ENCODE measurements around the gene ZDBF2.
"Not testable (repeated sequence)": the region's sequence is repeated elsewhere in the genome, so short reads cannot be mapped to it uniquely, and the experiment has no call there.

ZDBF2 gene

GRCh38 chr2:206259376-206260187 is 14.9 kb upstream of the ZDBF2 start:
- no peak for DNase-seq

- DNase-seq = peak; percentile 43
Observed at GRCh38 chr2:206260188-206261012, 14.1 kb upstream of the ZDBF2 start.

- DNase-seq = no peak
Observed at GRCh38 chr2:206263959-206264603, 10.4 kb upstream of the ZDBF2 start.

DNA sequence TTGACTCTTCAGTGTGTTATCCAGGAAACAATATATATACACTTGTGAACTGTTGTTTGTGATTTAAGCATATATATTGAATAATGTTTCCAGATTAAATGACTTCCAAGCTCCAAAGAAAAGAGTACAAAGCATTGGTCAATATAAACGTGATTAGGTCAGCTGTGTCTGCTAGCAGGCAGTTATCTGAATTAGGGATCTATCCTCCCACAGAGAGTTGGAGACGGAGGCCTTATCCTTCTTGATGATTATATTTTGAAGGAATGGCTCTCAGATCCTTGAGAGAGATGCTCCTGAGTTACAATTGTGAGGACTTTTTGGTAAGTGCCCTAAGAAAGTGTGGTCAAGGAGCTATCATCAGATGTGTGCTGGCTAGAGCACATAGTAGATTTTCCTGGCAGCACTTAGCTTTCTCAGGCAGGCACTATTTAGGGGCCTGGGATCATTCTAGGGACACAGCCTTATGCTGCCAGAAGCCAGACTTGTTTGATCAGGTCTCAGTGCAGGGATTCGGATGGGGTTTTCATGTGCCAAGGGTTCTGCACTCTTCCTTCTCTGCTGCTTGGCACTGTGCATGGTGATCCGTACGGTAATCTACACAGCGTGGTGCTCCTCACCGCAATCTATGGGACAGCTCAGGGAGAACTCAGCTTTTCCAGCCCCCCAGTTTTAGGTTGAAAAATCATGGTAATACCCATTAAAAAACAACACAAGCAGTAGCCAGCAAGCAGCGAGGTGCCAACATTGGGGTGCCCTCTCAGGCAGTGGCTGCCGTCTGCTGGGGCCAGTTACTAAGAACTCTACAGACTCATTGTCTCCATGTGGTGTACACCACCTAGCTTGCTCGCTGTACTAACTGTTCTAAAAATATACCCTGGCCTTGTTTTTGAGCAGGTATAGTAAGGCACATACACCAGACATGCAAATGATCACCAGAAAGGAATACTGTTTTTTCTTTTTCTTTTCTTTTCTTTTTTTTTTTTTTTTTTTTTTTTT is 8.0 kb upstream of the ZDBF2 start:
- no peak for DNase-seq

- no peak for DNase-seq
Observed at GRCh38 chr2:206267567-206267966, 6.9 kb upstream of the ZDBF2 start.

GRCh38 chr2:206271065-206271464 is 3.4 kb upstream of the ZDBF2 start:
- no peak for DNase-seq

DNA sequence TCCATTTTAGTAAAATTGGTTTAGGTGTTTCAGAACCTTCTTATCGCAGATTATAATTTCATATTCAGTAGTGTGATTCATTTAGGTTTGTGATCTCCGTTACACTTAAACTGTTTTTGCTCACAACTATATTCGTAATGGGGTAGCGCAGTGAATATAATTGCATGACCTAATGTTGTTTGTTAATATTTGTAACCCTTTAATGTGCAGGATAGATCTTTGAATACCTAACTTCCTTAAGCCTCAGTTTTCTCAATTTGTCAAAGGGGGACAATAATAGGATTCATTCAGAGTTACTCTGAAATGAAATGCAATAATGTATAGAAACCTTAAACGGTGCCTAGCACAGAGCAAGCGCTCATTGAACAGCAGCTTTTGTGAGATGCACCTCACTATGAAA is 558 bp upstream of the ZDBF2 start:
- DNase-seq = no peak

- DNase-seq = peak; percentile 67
Observed at GRCh38 chr2:206275312-206276055, 1.0 kb downstream of the ZDBF2 start.

- no peak for DNase-seq
Observed at GRCh38 chr2:206276169-206276942, 1.9 kb downstream of the ZDBF2 start.

DNA sequence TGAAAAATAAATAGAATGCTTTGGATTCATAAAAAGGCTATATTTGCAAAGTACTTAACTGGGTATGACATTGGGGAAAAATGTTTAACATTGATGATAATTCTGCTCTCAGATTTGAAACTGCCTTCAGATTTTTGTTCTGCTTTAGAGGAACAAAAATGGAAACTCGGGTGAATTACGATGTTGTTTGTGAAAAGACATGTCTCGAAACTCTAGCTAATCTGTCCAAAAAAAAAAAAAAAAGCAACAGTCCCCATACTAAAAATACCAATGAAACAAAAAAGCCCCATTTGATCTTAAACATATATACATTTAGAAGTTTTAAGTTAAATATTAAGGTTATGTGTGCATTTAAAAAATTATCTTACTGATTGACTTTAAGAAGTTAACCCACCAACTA is 3.0 kb downstream of the ZDBF2 start:
- no peak for DNase-seq

DNA sequence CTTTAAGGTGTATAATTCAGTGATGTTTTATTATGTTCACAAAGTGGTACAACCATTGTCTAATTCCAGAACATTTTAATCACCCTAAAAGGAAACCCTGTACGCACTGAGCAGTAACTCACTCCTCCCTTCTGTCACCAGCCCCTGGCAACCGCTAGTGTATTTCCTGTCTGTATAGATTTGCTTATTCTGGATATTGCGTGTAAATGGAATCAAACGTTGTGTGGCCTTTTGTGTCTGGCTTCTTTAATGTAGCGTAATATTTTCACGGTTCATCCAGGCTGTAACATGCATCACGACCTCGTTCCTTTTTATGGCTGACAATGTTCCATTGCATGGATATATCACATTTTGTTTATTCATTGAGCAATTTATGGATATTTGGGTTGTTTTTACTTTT is 8.3 kb downstream of the ZDBF2 start:
- no peak for DNase-seq

DNA sequence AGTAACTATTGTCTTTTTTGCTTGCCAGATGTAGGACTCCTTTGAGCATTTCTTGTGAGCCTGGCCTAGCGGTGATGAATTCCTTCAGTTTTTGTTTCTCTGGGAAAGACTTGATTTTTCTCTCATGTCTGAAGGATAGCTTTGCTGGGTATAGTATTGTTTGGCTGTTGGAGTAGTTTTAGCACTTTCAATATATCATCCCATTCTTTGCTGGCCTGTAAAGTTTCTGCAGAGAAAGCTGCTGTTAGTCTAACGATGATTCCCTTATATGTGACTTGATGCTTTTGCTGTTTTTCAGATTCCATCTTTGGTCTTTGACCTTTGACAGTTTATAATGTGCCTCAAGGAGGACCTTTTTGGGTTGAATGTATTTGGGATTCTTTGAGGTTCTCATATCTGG is 12.7 kb downstream of the ZDBF2 start:
- no peak for DNase-seq

DNA sequence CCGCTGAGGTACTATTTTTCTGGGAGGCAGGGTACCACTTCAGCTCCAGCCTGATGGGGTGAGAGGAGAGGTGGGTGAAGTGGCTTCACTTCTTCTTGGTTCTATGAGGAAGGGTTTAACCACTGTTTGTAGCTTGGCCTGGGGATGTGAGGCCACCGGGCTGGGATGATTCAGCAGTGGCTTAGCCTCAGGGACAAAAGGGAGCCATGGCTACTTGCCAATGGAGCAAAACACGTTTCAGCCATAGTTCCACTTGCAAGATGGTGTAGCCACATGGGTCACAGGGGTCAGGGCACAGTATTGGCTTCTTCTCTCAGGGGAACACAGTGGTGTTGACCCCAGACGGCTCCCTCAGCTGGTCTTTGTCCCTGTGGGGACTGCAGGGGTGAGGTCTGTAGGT is 14.9 kb downstream of the ZDBF2 start:
- no peak for DNase-seq

GRCh38 chr2:206296128-206296527 is 21.7 kb downstream of the ZDBF2 start:
- DNase-seq = no peak

DNA sequence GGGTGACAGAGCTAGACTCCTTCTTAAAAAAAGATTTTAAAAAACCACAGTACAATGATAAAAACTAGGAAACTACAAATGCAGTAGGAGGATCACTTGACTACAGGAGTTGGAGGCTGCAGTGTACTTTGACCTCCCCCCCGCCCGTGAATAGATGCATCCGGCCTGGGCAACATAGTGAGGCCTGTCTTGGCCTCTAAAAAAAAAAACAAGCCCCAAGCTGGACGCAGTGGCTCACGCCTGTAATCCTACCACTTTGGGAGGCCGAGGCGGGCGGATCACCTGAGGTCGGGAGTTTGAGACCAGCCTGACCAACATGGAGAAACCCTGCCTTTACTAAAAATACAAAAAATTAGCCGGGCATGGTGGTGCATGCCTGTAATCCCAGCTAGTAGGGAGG is 25.1 kb downstream of the ZDBF2 start:
- not testable (repeated sequence) for DNase-seq

DNA sequence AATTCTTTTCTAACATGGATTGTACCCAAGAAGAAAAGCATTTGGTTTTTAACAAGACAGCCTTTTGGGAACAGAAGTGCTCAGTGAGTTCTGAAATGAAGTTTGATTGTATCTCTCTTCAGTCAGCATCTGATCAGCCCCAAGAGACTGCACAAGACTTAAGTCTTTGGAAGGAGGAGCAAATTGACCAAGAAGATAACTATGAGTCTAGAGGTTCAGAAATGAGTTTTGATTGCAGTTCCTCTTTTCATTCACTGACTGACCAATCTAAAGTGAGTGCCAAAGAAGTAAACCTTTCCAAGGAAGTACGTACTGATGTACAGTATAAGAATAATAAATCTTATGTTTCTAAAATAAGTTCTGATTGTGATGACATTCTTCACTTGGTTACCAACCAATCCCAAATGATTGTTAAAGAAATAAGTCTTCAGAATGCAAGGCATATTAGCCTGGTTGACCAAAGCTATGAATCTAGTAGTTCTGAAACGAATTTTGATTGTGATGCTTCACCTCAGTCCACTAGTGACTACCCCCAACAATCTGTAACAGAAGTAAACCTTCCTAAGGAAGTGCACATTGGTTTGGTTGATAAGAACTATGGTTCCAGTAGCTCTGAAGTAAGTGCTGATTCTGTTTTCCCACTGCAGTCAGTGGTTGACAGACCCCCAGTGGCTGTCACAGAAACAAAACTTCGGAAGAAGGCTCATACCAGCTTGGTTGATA is 31.2 kb downstream of the ZDBF2 start:
- DNase-seq = no peak

- no peak for DNase-seq
Observed at GRCh38 chr2:206311026-206311425, 36.6 kb downstream of the ZDBF2 start.

- DNase-seq = no peak
Observed at GRCh38 chr2:206316141-206316540, 41.7 kb downstream of the ZDBF2 start.

DNA sequence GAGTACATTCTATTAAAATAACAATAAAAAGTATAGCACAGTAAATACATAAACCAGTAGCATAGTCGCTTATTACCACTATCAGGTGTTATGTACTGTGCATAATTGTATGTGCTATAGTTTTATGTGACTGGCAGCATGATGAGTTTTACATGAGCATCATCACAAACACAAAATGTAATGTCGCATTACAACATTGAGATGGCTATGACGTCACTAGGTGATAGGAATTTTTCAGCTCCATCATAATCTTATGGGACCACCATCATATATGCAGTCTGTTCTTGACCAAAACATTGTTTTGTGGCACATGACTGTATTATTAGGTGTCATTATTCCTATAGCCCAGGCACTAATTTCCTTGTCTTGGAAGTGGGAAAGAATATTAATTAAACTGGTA is 48.6 kb downstream of the ZDBF2 start:
- no peak for DNase-seq

- no peak for DNase-seq
Observed at GRCh38 chr2:206323486-206323885, 49.0 kb downstream of the ZDBF2 start.
